ENCODE results near the gene SCYL3.

The SCYL3 gene

GRCh38 chr1:169900571-169900970, 6.9 kb upstream of the SCYL3 start:
- DNase-seq (ENCODE audit: low read depth in 2 of 2) = no peak

GRCh38 chr1:169899519-169900217, 6.0 kb upstream of the SCYL3 start:
- DNase-seq (ENCODE audit: low read depth in 2 of 2) = no peak

- no peak for DNase-seq (ENCODE audit: low read depth in 2 of 2)
Measured at GRCh38 chr1:169896013-169896412, 2.3 kb upstream of the SCYL3 start.

- DNase-seq (ENCODE audit: low read depth in 2 of 2) = no peak
Measured at GRCh38 chr1:169894424-169895145, 889 bp upstream of the SCYL3 start.

- DNase-seq (ENCODE audit: low read depth in 2 of 2) = no peak
Measured at GRCh38 chr1:169892927-169893644, 610 bp downstream of the SCYL3 start.

- DNase-seq (ENCODE audit: low read depth in 2 of 2) = no peak
Measured at GRCh38 chr1:169892176-169892926, 1.3 kb downstream of the SCYL3 start.

- no peak for DNase-seq (ENCODE audit: low read depth in 2 of 2)
Measured at GRCh38 chr1:169891539-169891885, 2.2 kb downstream of the SCYL3 start.

- no peak for DNase-seq (ENCODE audit: low read depth in 2 of 2)
Measured at GRCh38 chr1:169890761-169891538, 2.7 kb downstream of the SCYL3 start.

GRCh38 chr1:169889871-169890270, 3.8 kb downstream of the SCYL3 start:
- no peak for DNase-seq (ENCODE audit: low read depth in 2 of 2)

GRCh38 chr1:169886931-169887330, 6.8 kb downstream of the SCYL3 start:
- no peak for DNase-seq (ENCODE audit: low read depth in 2 of 2)

GRCh38 chr1:169886422-169886821, 7.3 kb downstream of the SCYL3 start:
- DNase-seq (ENCODE audit: low read depth in 2 of 2) = no peak

GRCh38 chr1:169885207-169885606, 8.5 kb downstream of the SCYL3 start:
- no peak for DNase-seq (ENCODE audit: low read depth in 2 of 2)

GRCh38 chr1:169884634-169885033, 9.1 kb downstream of the SCYL3 start:
- no peak for DNase-seq (ENCODE audit: low read depth in 2 of 2)

- no peak for DNase-seq (ENCODE audit: low read depth in 2 of 2)
Measured at GRCh38 chr1:169882039-169882511, 11.6 kb downstream of the SCYL3 start.

GRCh38 chr1:169879034-169879840, 14.5 kb downstream of the SCYL3 start:
- DNase-seq (ENCODE audit: low read depth in 2 of 2) = no peak

GRCh38 chr1:169878498-169878897, 15.2 kb downstream of the SCYL3 start:
- DNase-seq (ENCODE audit: low read depth in 2 of 2) = no peak

GRCh38 chr1:169877800-169878491, 15.8 kb downstream of the SCYL3 start:
- peak; percentile 68 to 75 for DNase-seq (ENCODE audit: low read depth in 2 of 2)

- DNase-seq (ENCODE audit: low read depth in 2 of 2) = peak; percentile 61 to 65
Measured at GRCh38 chr1:169874229-169874628, 19.5 kb downstream of the SCYL3 start.

- no peak for DNase-seq (ENCODE audit: low read depth in 2 of 2)
Measured at GRCh38 chr1:169873582-169874199, 20.0 kb downstream of the SCYL3 start.

Measured in fibroblast of skin of left biceps (primary cell).